ENCODE data around the gene FXYD6. TPM values are rescaled to one million over a fixed set of nuclear protein-coding genes. Genes with fewer than 3 reads are reported as not detected.

FXYD6 gene
- total RNA-seq, 1 experiment from 2014 or later, result 32.8 TPM

GRCh38 chr11:117906710-117907109, 30.3 kb upstream of the FXYD6 start:
- Histone ChIP-seq H3K27me3 (ENCODE audit: control insufficient read depth, insufficient read depth, low read length) (no peaks in the 10 kb centered on the region), H3K4me3 (ENCODE audit: insufficient read depth, low read depth, low read length) (no peak overlapping the region), H3K36me3 (replicated peaks; ENCODE audit: control insufficient read depth, insufficient read depth, low read length) (no peaks in the 10 kb centered on the region)
- DNase-seq, result no peak

GRCh38 chr11:117906126-117906525, 29.7 kb upstream of the FXYD6 start:
- H3K4me3 ChIP-seq (ENCODE audit: insufficient read depth, low read depth, low read length), result no peak overlapping the region
- no peaks in the 10 kb centered on the region for H3K27me3 ChIP-seq (ENCODE audit: control insufficient read depth, insufficient read depth, low read length)
- no peaks in the 10 kb centered on the region for H3K36me3 ChIP-seq (replicated peaks; ENCODE audit: control insufficient read depth, insufficient read depth, low read length)
- DNase-seq, result no peak

- H3K27me3 ChIP-seq (ENCODE audit: control insufficient read depth, insufficient read depth, low read length), result no peaks in the 10 kb centered on the region
- DNase-seq, result no peak
- H3K4me3 ChIP-seq (ENCODE audit: insufficient read depth, low read depth, low read length), result no peak overlapping the region
- no peaks in the 10 kb centered on the region for H3K36me3 ChIP-seq (replicated peaks; ENCODE audit: control insufficient read depth, insufficient read depth, low read length)
Observed at GRCh38 chr11:117905524-117905923, 29.1 kb upstream of the FXYD6 start.

GRCh38 chr11:117903505-117904382, 27.3 kb upstream of the FXYD6 start:
- Histone ChIP-seq H3K36me3 (replicated peaks; ENCODE audit: control insufficient read depth, insufficient read depth, low read length) (no peaks in the 10 kb centered on the region), H3K27me3 (ENCODE audit: control insufficient read depth, insufficient read depth, low read length) (no peaks in the 10 kb centered on the region), H3K4me3 (ENCODE audit: insufficient read depth, low read depth, low read length) (no peak overlapping the region)
- DNase-seq, result no peak

GRCh38 chr11:117902001-117902845, 25.8 kb upstream of the FXYD6 start:
- Histone ChIP-seq H3K27me3 (ENCODE audit: control insufficient read depth, insufficient read depth, low read length) (no peaks in the 10 kb centered on the region), H3K4me3 (ENCODE audit: insufficient read depth, low read depth, low read length) (no peak overlapping the region), H3K36me3 (replicated peaks; ENCODE audit: control insufficient read depth, insufficient read depth, low read length) (no peaks in the 10 kb centered on the region)
- no peak for DNase-seq

- Histone ChIP-seq H3K36me3 (replicated peaks; ENCODE audit: control insufficient read depth, insufficient read depth, low read length) (no peaks in the 10 kb centered on the region), H3K27me3 (ENCODE audit: control insufficient read depth, insufficient read depth, low read length) (no peaks in the 10 kb centered on the region), H3K4me3 (ENCODE audit: insufficient read depth, low read depth, low read length) (no peak overlapping the region)
- no peak for DNase-seq
Observed at GRCh38 chr11:117901601-117902000, 25.1 kb upstream of the FXYD6 start.

GRCh38 chr11:117900720-117901440, 24.4 kb upstream of the FXYD6 start:
- Histone ChIP-seq H3K27me3 (ENCODE audit: control insufficient read depth, insufficient read depth, low read length) (no peaks in the 10 kb centered on the region), H3K36me3 (replicated peaks; ENCODE audit: control insufficient read depth, insufficient read depth, low read length) (no peaks in the 10 kb centered on the region), H3K4me3 (ENCODE audit: insufficient read depth, low read depth, low read length) (no peak overlapping the region)
- no peak for DNase-seq

GRCh38 chr11:117900121-117900648, 23.7 kb upstream of the FXYD6 start:
- no peaks in the 10 kb centered on the region for H3K36me3 ChIP-seq (replicated peaks; ENCODE audit: control insufficient read depth, insufficient read depth, low read length)
- no peak for DNase-seq
- no peak overlapping the region for H3K4me3 ChIP-seq (ENCODE audit: insufficient read depth, low read depth, low read length)
- H3K27me3 ChIP-seq (ENCODE audit: control insufficient read depth, insufficient read depth, low read length), result no peaks in the 10 kb centered on the region

GRCh38 chr11:117898059-117898458, 21.6 kb upstream of the FXYD6 start:
- Histone ChIP-seq H3K36me3 (replicated peaks; ENCODE audit: control insufficient read depth, insufficient read depth, low read length) (no peaks in the 10 kb centered on the region), H3K4me3 (ENCODE audit: insufficient read depth, low read depth, low read length) (no peak overlapping the region), H3K27me3 (ENCODE audit: control insufficient read depth, insufficient read depth, low read length) (no peaks in the 10 kb centered on the region)
- DNase-seq, result no peak

GRCh38 chr11:117892651-117893050, 16.2 kb upstream of the FXYD6 start:
- H3K27me3 ChIP-seq (ENCODE audit: control insufficient read depth, insufficient read depth, low read length), result no peaks in the 10 kb centered on the region
- H3K36me3 ChIP-seq (replicated peaks; ENCODE audit: control insufficient read depth, insufficient read depth, low read length), result no peaks in the 10 kb centered on the region
- DNase-seq, result no peak
- no peak overlapping the region for H3K4me3 ChIP-seq (ENCODE audit: insufficient read depth, low read depth, low read length)

GRCh38 chr11:117891362-117891761, 14.9 kb upstream of the FXYD6 start:
- no peaks in the 10 kb centered on the region for H3K36me3 ChIP-seq (replicated peaks; ENCODE audit: control insufficient read depth, insufficient read depth, low read length)
- H3K4me3 ChIP-seq (ENCODE audit: insufficient read depth, low read depth, low read length), result no peak overlapping the region
- H3K27me3 ChIP-seq (ENCODE audit: control insufficient read depth, insufficient read depth, low read length), result no peaks in the 10 kb centered on the region
- no peak for DNase-seq

- no peak overlapping the region for H3K4me3 ChIP-seq (ENCODE audit: insufficient read depth, low read depth, low read length)
- DNase-seq, result no peak
- no peaks in the 10 kb centered on the region for H3K36me3 ChIP-seq (replicated peaks; ENCODE audit: control insufficient read depth, insufficient read depth, low read length)
- H3K27me3 ChIP-seq (ENCODE audit: control insufficient read depth, insufficient read depth, low read length), result no peaks in the 10 kb centered on the region
Observed at GRCh38 chr11:117888139-117888566, 11.7 kb upstream of the FXYD6 start.

GRCh38 chr11:117887431-117888138, 11.1 kb upstream of the FXYD6 start:
- no peak overlapping the region for H3K4me3 ChIP-seq (ENCODE audit: insufficient read depth, low read depth, low read length)
- DNase-seq, result no peak

GRCh38 chr11:117885777-117886176, 9.3 kb upstream of the FXYD6 start:
- H3K4me3 ChIP-seq (ENCODE audit: insufficient read depth, low read depth, low read length), result no peak overlapping the region
- DNase-seq, result no peak
- H3K27me3 ChIP-seq (ENCODE audit: control insufficient read depth, insufficient read depth, low read length), result no peaks in the 10 kb centered on the region
- no peaks in the 10 kb centered on the region for H3K36me3 ChIP-seq (replicated peaks; ENCODE audit: control insufficient read depth, insufficient read depth, low read length)

More at GRCh38 chr11:117887431-117888138, 11.1 kb upstream of the FXYD6 start:
- no peaks in the 10 kb centered on the region for H3K36me3 ChIP-seq (replicated peaks; ENCODE audit: control insufficient read depth, insufficient read depth, low read length)
- no peaks in the 10 kb centered on the region for H3K27me3 ChIP-seq (ENCODE audit: control insufficient read depth, insufficient read depth, low read length)

Measured in H7 (cell line).